Peyer's patch (tissue), 4 donors: ENCODE data around the gene UROC1. TPM values are rescaled to one million over a fixed set of nuclear protein-coding genes. Genes with fewer than 3 reads are reported as not detected.
A peak's percentile ranks its signal among the peaks of the same experiment; 100 is the strongest.

Experiments
- DNase-seq, 3 donors: peaks; one replicate each; pipeline ENCODE4 v3.0.0-alpha.2; 2017 to 2019
- H3K27ac ChIP-seq, 4 donors: fragments of 200-600 bp; sonication (generic); one replicate each; pipeline ENCODE4 v1.5.1; 2016 to 2019
- H3K27me3 ChIP-seq, 2 donors: fragments of 200-600 bp; sonication (generic); one replicate each; pipeline ENCODE4 v1.5.1; 2019
- H3K36me3 ChIP-seq, 3 donors: fragments of 200-600 bp; sonication (generic); one replicate each; pipeline ENCODE4 v1.5.1; 2016 to 2019
- H3K4me1 ChIP-seq, 4 donors: fragments of 200-600 bp; sonication (generic); one replicate each; pipeline ENCODE4 v1.5.1; 2016 to 2019
- H3K4me3 ChIP-seq, 4 donors: fragments of 200-600 bp; sonication (generic); 1 replicate in 3 of 4; 2 replicates in 1 of 4; pipeline ENCODE4 v1.5.1; 2016 to 2019; ENCODE audit warnings: mild to moderate bottlenecking in 1 of 4
- H3K9me3 ChIP-seq, 4 donors: fragments of 200-600 bp; sonication (generic); one replicate each; pipeline ENCODE4 v1.5.1; 2016 to 2019; ENCODE audit warnings: mild to moderate bottlenecking in 1 of 4
- CTCF ChIP-seq, 6 experiments: fragments of 450-650 bp in 4 of 6; fragments of 200-600 bp in 2 of 6; sonication (generic) in 1 of 6; IDR thresholded peaks; one replicate each; pipeline ENCODE4 v1.5.1; 2017 to 2019; ENCODE audit warnings: antibody characterized with exemption in 6 of 6, mild to moderate bottlenecking in 3 of 6, moderate library complexity in 1 of 6
- POLR2A ChIP-seq, 2 donors: fragments of 450-650 bp; IDR thresholded peaks; one replicate each; pipeline ENCODE4 v1.5.1; 2017; ENCODE audit warnings: antibody characterized with exemption in 2 of 2, mild to moderate bottlenecking in 2 of 2, moderate library complexity in 2 of 2
- total RNA-seq, 4 donors: library from RNA; depleted of rRNA; stranded (reverse); fragments of >200 nt; gene quantifications; one replicate each; pipeline ENCODE4 v1.1.0, GENCODE V29; 2016

Gene UROC1
- total RNA-seq, 4 donors from 2014 or later: not detected

GRCh38 chr3:126469479-126469878 lies 48.1 kb downstream of the UROC1 start:
- no peaks in the 10 kb centered on the region for H3K9me3 ChIP-seq
- H3K27ac ChIP-seq: no peak overlapping the region
- H3K4me3 ChIP-seq: no peak overlapping the region
- peaks cover 3 to 74% (median 10%) of the 10 kb centered on the region in 3 donors for H3K36me3 ChIP-seq
- no peaks in the 10 kb centered on the region for H3K27me3 ChIP-seq
- DNase-seq: peak in 2 of 3 donors; percentile 38 to 42
- peaks cover 7 to 30% (median 16%) of the 10 kb centered on the region in 4 donors for H3K4me1 ChIP-seq
- TF ChIP-seq CTCF (IDR thresholded peaks at IDR 0.05) (no peak), POLR2A (IDR thresholded peaks at IDR 0.05) (no peak)

GRCh38 chr3:126468028-126468891 lies 49.3 kb downstream of the UROC1 start:
- Histone ChIP-seq H3K4me1 (peaks cover under 1 to 18% (median 7%) of the 10 kb centered on the region in 4 donors), H3K4me3 (no peak overlapping the region), H3K9me3 (no peaks in the 10 kb centered on the region), H3K27ac (no peak overlapping the region), H3K36me3 (peaks cover 3 to 87% (median 10%) of the 10 kb centered on the region in 3 donors), H3K27me3 (no peaks in the 10 kb centered on the region)
- DNase-seq: peak in 1 of 3 donors; percentile 38
- TF ChIP-seq POLR2A (IDR thresholded peaks at IDR 0.05): no peak
- TF ChIP-seq CTCF (IDR thresholded peaks at IDR 0.05): no peak

GRCh38 chr3:126467611-126467955 lies 50.0 kb downstream of the UROC1 start:
- H3K4me1 ChIP-seq: peaks cover 0 to 11% (median 4%) of the 10 kb centered on the region in 4 donors
- TF ChIP-seq CTCF (IDR thresholded peaks at IDR 0.05): no peak
- peak in 1 of 3 donors; percentile 22 for DNase-seq
- H3K27ac ChIP-seq: no peak overlapping the region
- H3K9me3 ChIP-seq: no peaks in the 10 kb centered on the region
- no peaks in the 10 kb centered on the region for H3K27me3 ChIP-seq
- no peak overlapping the region for H3K4me3 ChIP-seq
- peaks cover 3 to 93% (median 10%) of the 10 kb centered on the region in 3 donors for H3K36me3 ChIP-seq

GRCh38 chr3:126466886-126467610 lies 50.5 kb downstream of the UROC1 start:
- Histone ChIP-seq H3K4me3 (no peak overlapping the region), H3K27ac (no peak overlapping the region), H3K9me3 (no peaks in the 10 kb centered on the region), H3K4me1 (peaks cover 0 to 6% (median 0%) of the 10 kb centered on the region in 4 donors), H3K27me3 (no peaks in the 10 kb centered on the region), H3K36me3 (peaks cover 3 to 99% (median 10%) of the 10 kb centered on the region in 3 donors)
- peak in 1 of 3 donors; percentile 41 for DNase-seq
- no peak for TF ChIP-seq CTCF (IDR thresholded peaks at IDR 0.05)
- TF ChIP-seq POLR2A (IDR thresholded peaks at IDR 0.05): no peak

GRCh38 chr3:126465928-126466544 lies 51.5 kb downstream of the UROC1 start:
- Histone ChIP-seq H3K36me3 (peaks cover 3 to 99% (median 10%) of the 10 kb centered on the region in 3 donors), H3K4me1 (no peaks in the 10 kb centered on the region), H3K27ac (no peak overlapping the region), H3K4me3 (no peak overlapping the region), H3K9me3 (no peaks in the 10 kb centered on the region), H3K27me3 (no peaks in the 10 kb centered on the region)
- TF ChIP-seq POLR2A (IDR thresholded peaks at IDR 0.05) (no peak), CTCF (IDR thresholded peaks at IDR 0.05) (no peak)
- DNase-seq: peak in 1 of 3 donors; percentile 53
